Skin epidermis (tissue), 12 donors: ENCODE measurements around the gene ZNF207.
A peak's percentile ranks its signal among the peaks of the same experiment; 100 is the strongest.
"Not testable (repeated sequence)": the region's sequence is repeated elsewhere in the genome, so short reads cannot be mapped to it uniquely, and the experiment has no call there.

Source experiments
- H3K27ac ChIP-seq, 21 experiments: fragments of 200-600 bp; sonication (generic) in 11 of 21; one replicate each; pipeline ENCODE4 v1.5.0; 2020; ENCODE audit warnings: mild to moderate bottlenecking in 3 of 21, inconsistent platforms in 2 of 21, moderate library complexity in 2 of 21
- H3K4me3 ChIP-seq, 7 experiments: fragments of 200-600 bp; sonication (generic) in 2 of 7; one replicate each; pipeline ENCODE4 v1.5.0; 2020; ENCODE audit warnings: inconsistent platforms in 2 of 7, mild to moderate bottlenecking in 2 of 7, moderate library complexity in 1 of 7

The ZNF207 gene

DNA sequence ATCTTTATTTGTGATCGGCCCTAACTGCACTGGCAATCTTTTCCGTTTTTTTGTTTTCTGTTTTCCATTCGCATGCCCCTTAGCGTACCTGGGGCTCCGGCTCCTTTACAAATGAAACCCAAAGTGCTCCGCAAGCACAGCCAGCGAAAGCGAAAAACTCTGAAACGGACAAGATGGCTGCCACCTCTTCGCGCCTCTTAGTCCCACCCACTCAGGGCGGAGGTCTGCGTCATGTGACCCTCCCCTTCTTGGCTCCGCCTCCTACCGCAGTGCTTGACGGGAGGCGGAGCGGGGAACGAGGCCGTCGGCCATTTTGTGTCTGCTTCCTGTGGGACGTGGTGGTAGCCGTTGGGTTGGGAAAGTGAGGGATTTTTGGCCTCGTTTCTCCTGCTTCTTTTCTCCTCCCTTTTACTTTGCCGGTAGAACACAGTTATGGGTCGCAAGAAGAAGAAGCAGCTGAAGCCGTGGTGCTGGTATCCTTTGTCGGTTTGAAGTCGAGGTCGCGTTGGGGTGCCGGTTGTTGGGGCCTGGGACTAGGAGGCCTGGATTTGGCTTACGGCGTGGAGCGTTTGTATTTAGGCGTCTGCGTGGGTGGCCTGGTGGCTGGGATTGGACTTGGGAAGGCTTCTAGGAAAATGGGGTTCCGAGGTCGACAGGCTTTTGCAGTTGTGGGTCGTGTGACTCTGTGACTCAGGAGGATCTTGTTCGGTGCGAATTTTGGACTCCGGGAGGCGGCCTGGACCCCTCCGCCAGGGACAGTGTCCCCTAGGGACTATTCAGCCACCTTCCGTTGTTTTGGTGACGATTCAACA is at the start of gene ZNF207:
TSS of gene ZNF207 (plus strand) at position 304 of the 812 bp plus-strand sequence. CDS start at position 433, 129 bp downstream.
- peak within 1 kb of the TSS; percentile 72 to 99 (median 81) for H3K4me3 ChIP-seq
- peak within 1 kb of the TSS; percentile 85 to 99 (median 96) for H3K27ac ChIP-seq

DNA sequence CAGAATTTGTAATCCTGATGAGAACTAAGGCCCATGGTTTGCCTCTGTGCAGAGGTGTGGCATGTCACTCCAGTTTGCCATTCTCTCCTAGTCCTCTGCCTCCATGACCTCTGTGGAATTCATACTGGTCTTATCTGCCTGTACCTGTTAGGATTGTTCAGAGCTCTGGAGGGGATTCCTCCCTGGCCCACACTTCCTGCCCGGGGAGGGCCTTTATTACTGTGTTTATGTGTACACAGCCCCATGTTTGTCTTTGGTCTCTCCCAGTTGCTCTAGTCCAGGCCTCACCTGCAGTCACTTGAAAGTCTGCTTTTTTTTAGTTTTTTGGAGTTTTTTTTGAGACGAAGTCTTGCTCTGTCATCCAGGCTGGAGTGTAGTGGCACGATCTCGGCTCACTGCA is 47.9 kb upstream of the ZNF207 start:
- H3K4me3 ChIP-seq, result no peak overlapping the region
- no peak overlapping the region for H3K27ac ChIP-seq

DNA sequence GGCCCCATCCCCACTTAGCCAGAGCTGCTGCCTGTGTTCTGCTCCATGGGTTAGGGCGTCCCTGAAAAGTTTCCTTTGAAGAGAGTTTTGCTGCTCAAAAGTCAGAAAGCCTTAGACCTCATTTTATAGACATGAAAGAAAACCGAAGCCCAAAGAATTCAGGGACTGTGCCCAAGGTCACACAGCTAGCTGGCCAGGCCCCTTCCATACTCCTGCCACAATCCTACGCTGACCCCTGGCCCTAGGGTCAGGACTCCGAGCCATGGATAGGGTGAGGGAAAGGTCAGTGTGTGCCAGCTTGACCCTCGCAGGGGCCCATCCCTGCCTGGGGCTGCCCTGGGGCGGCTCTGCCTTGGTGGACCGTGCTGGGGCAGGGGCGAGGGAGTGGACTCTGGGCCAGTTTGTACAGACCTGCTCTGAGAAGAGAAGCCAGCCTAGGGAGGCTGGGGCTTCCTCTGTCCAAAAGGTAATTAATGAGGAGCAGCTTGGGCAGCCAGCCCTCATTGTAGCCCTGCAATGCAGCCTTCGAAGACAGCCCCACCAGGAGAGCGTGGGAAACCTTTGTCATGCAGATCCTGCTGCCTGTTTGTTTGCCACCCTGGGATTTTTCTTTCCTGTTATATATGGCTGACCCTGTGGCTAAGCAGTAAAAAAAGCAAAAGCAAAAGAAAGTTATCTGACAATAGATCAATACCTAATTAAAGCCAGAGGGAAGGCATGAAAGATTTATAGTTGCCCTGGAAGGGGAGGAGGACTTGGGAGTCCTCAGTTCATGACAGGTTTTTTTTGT is 46.9 kb upstream of the ZNF207 start:
- no peak overlapping the region for H3K27ac ChIP-seq
- H3K4me3 ChIP-seq, result no peak overlapping the region

DNA sequence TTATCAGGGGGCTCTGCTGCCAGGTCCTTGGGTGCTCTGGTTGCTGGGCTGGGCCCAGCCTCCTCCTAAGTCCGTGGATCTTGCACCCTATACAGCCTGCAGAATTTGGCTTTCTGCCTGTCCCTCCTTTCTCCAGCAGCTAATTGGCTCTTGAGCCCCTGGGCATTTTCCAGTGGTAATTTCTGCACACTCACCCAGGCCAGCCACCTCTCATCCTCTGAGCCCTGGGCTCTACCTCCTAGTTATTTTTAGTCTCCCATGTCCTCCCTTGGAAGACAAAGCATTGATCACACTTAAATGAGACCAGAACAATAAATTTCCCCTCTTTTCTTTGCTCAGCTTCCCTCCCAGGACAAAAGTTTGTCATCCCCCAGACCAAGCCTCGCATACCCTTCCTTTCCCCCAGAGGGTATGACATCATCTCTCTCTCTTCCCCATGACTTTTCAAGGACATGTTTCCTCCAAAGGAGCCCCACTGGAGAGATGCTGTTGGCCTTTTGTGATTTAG is 46.1 kb upstream of the ZNF207 start:
- Histone ChIP-seq H3K4me3 (no peak overlapping the region), H3K27ac (no peak overlapping the region)

DNA sequence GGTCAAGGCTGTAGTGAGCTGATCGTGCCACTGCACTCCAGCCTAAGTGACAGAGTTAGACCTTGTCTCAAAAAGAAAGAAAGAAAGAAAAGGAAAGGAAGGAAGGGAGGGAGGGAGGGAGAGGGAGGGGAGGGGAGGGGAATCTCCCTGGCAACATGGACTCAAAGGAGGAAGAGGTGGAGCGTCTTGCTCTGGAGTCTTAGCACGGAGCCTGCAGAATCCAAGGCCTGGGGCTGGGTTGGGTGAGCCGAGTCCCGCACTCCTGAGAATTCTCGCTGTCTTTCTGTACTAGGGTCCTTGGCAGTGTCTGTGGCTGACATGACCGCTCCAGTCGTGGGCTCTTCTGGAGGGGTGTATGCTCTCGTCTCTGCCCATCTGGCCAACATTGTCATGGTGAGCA is 44.9 kb upstream of the ZNF207 start:
- no peak overlapping the region for H3K27ac ChIP-seq
- H3K4me3 ChIP-seq, result no peak overlapping the region

DNA sequence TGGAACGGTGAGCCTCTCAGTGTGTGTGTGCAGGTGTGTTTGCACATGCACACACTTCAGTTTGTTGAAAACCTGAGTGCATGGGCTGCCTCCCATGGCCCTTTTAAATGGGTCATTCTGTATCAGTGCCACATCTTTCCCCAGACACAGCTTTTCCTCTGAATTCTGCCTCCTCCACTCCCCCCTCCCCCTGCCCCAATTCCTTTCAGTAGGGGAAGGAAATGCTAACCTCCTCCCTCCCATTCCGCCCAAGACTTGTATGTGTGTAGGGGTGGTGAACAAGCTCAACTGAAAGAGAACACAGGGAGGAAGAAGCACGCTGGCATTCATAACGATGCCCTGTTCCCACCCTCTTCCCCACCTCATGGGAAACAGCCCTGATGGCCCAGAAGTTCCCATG is 42.3 kb upstream of the ZNF207 start:
- Histone ChIP-seq H3K4me3 (no peak overlapping the region), H3K27ac (no peak overlapping the region)

DNA sequence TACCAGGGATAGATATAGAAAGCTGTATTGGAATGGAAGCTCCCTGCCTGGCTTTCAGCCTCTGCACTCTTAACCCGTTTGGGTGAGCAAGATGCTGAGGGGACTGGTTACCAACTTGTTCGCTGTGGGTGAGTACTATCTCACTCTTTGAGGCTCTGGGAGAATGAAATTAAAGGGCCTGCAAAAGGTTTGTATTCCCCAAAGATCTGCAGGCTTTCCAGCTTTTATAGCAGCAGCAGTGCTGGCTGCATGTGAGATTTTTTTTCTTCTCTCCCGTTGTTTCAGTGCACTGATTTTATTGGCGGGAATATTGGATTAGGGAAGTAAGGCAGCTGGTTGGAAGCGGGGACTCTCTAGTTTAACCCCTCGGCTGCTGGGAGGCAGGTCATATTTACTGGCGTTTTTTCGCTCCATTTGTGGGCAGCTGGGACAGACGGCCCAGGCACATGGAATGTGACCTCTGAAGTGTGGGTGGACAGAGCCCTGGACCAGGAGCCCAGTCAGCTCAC is 38.9 kb upstream of the ZNF207 start:
- Histone ChIP-seq H3K4me3 (no peak overlapping the region), H3K27ac (peak overlapping the region in 1 of 21 experiments; percentile 19)

DNA sequence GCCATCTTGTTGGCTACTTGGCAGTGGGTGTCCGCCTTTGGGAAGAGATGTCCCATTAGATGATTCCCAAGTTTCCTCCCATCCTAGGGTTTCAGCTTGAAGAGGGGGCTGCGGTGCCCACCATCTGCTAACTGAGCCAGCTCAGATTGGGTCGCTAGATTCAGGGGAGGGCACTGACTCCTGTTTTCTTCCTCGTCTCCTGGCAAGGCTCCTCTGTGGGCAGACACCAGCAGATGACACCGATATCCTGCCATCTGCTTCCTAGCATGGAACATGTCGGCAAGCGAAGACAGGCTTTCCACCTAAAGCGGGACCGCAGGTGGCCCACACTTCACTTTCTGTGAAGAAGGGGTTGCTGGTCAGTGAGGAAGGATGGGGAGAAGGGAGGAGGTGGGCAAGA is 35.3 kb upstream of the ZNF207 start:
- no peak overlapping the region for H3K4me3 ChIP-seq
- H3K27ac ChIP-seq, result no peak overlapping the region

DNA sequence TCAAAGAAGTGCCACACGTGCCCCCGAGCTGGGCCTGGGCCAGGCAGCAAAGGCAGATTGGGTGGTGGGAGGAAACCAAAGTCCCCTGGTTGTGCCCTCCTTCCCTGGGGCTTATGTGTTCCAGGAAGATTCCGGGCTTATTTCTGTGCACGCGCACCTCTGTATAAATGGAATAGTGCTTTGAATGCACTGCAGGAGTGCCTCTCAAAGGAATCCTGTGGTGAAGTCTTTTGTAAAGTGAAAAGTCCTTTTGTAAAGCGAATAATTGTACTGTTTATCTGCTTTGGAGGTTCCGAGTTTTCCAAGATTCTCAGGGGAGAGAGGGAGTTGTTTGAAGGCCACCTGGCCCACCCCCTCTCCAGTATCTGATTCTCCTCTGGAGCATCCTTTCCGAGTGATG is 34.8 kb upstream of the ZNF207 start:
- no peak overlapping the region for H3K4me3 ChIP-seq
- no peak overlapping the region for H3K27ac ChIP-seq

DNA sequence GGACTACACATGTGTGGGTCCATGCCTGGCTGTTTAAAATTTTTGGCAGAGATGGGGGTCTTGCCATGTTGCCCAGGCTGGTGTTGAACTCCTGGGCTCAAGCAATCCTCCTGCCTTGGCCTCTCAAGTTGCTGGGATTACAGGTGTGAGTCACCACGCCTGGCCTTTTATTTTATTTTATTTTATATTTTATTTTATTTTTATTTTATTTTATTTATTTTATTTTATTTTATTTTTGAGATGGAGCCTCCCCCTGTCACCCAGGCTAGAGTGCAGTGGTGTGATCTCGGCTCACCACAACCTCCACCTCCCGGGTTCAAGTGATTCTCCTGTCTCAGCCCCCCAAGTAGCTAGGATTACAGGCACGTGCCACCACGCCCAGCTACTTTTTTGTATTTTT is 33.3 kb upstream of the ZNF207 start:
- not testable (repeated sequence) for H3K4me3 ChIP-seq, H3K27ac ChIP-seq

DNA sequence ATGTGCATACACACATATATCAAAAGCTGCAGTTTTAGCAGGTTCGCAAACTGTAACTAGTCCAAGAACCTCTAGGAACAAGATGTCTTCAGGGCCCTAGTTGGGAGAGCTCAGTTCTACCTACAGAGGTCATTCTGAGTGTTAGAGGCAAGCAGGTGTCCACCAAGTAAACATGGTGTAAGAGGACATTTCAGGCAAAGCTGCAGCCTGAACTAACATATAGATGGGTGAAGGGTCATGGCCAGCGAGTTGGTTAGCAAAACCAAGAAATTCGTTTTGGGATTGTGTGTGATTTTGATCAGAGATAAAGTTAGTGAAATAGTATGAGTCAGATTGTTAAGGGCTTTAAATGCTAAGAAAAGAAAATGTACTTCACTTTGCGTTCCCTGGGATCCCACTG is 32.6 kb upstream of the ZNF207 start:
- no peak overlapping the region for H3K4me3 ChIP-seq
- H3K27ac ChIP-seq, result no peak overlapping the region

DNA sequence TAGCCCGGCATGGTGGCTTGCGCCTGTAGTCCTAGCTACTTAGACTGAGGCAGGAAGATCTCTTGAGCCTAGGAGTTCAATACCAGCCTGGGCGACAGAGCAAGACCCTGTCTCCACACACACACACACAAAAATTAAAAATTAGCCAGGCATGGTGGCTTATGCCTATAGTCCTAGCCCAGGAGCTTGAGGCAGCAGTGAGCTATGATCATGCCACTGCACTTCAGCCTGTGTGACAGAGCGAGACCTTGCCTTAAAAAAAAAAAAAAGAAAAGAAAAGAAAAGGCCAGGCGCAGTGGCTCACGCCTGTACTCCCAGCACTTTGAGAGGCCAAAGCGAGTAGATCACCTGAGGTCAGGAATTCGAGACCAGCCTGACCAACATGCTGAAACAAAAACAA is 31.9 kb upstream of the ZNF207 start:
- Histone ChIP-seq H3K27ac (no peak overlapping the region), H3K4me3 (no peak overlapping the region)

DNA sequence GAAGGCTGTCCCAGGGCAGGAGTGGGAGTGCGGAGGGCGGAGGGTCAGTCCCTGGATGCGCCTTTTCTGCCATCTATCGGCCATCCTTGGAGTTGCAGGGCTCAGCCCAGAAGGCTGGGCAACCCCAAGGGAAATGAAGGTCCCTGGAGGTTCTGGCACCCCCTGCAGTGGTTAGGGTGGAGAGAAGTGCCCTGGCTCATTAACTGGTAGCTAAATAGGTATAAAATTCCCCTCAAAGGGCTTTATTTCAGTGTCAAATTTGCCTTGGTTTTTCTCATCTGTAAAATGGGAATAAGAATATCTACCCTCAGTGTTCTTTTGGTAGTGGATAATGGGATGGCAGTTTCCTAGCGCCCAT is 30.4 kb upstream of the ZNF207 start:
- Histone ChIP-seq H3K27ac (no peak overlapping the region), H3K4me3 (no peak overlapping the region)

DNA sequence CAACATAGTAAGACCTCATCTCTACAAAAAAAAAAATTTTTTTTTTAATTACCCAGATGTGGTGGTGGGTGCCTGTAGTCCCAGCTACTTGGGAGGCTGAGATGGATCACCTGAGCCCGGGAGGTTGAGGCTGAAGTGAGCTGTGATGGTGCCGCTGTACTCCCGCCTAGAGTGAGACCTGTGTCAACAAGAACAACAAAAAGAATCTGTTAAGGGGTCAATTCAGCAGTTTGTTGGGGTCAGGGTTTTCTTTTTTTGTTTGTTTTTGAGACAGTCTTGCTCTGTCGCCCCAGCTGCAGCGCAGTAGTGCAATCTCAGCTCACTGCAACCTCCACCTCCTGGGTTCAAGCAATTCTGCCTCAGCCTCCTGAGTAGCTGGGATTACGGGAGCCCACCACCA is 29.9 kb upstream of the ZNF207 start:
- H3K4me3 ChIP-seq, H3K27ac ChIP-seq: not testable (repeated sequence)

DNA sequence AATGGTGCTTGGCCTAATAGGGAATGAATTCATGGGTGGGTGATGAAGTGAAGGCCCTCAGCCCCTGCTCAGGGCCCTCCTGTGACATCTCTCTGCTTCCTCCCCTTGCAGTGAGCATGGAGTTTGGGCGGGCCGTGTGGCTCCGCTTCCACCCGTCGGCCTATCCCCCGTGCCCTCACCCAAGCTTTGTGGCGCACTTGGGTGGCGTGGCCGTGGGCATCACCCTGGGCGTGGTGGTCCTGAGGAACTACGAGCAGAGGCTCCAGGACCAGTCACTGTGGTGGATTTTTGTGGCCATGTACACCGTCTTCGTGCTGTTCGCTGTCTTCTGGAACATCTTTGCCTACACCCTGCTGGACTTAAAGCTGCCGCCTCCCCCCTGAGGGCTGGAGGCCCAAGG is 29.1 kb upstream of the ZNF207 start:
- H3K27ac ChIP-seq, result no peak overlapping the region
- H3K4me3 ChIP-seq, result no peak overlapping the region

DNA sequence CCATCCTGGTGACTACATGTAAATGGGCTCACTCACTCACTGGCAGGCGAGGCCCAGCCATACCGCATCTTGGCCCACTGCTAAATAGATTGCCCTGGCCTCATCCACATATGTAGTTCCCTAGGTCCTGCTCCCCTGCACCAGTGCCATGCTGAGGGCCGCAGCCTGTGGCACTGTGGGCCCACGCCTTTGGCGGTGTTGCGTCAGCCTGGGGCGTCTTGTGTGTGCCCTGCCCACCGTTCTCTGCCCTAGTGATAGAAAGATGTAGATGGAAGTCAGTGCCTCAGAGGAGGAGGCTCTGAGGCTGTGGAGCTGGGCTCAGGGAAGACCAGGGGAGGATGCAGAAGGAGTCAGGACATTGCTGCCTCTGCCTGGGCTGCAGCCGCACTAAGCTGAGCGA is 26.9 kb upstream of the ZNF207 start:
- H3K27ac ChIP-seq, result no peak overlapping the region
- H3K4me3 ChIP-seq, result no peak overlapping the region

DNA sequence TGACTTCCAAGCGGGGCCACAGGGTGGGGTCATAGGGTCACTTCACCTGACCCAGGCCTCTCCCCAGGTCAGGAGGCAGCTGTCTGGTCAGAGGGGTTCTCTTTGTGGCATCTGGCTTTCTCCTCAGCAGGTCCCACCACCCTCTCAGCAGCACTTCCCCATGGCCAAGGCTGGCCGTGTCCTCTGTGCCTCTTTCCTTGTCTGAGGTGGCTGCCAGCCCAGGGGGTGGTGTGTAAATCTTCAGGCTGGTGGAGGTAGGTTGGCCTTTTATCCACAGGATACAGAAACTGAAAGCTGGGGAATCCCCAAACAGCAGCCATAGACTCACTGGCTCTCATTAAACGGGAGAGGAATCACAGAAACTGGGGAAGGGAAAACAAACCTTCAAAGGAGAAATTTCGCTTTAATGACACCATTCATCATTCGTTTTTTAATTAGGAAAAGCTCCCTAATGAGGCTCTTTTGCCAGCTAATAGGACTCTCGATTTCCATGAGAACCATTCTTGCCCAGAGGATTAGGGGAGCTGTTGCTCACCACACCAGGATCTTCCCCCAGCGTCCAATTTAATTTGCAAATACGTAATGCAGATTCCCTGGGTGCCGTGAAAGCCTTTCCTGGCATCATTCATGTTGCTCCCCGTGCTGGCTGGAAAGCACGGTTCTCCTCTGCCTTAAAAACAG is 26.0 kb upstream of the ZNF207 start:
- Histone ChIP-seq H3K4me3 (peak overlapping the region in 2 of 7 experiments; percentile 5 to 25), H3K27ac (peak overlapping the region in 9 of 21 experiments; percentile 7 to 60 (median 27))

DNA sequence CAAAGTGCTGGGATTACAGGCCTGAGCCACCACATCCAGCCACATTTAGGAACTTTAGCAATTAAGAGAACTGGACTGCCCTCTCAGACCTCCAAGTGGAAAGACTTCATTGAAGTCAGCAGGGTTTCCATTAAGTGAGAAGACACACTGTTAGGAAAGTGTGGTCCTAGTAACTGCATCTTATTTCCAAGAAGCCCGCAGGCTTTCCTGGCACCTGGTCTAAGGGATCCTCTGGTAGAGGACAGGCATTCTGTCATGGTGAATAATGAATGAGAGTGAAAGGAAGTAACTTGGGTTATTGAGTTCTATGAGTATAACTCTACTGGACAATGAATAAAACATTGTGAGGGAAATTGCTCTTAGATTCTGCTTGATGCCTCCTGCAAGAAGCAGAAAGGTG is 22.0 kb upstream of the ZNF207 start:
- H3K4me3 ChIP-seq, result no peak overlapping the region
- no peak overlapping the region for H3K27ac ChIP-seq

DNA sequence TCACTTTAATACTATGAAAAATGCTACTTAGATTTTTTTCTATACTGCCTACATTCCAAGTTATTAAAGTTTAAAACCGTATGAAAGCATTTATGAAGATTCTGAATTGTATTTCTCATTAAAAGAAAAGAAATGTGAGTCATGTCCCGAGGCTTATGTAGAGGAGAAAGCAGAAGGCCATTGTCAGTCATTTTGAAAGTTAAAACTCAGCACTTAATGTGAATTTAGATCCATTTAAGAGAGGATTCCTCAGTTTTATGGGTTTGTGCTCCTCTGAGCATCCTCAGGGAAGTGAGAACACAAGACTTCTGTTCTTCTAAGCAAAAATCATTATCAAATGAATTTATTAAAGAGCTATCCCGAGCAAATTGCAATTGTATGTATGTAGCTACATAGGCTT is 19.8 kb upstream of the ZNF207 start:
- no peak overlapping the region for H3K4me3 ChIP-seq
- no peak overlapping the region for H3K27ac ChIP-seq
